HG02938 (cell line): ENCODE results near the gene VPREB1.
"Not testable (repeated sequence)": the region's sequence is repeated elsewhere in the genome, so short reads cannot be mapped to it uniquely, and the experiment has no call there.

Experiments used
- ATAC-seq: cut with Tn5 transposase; IDR thresholded peaks from one replicate; pipeline ENCODE4 v1.9.1; 2021; ENCODE audit warnings: mild to moderate bottlenecking, moderate library complexity; ENCODE audit not compliant: unreplicated experiment

The VPREB1 gene, protein sequence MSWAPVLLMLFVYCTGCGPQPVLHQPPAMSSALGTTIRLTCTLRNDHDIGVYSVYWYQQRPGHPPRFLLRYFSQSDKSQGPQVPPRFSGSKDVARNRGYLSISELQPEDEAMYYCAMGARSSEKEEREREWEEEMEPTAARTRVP

DNA sequence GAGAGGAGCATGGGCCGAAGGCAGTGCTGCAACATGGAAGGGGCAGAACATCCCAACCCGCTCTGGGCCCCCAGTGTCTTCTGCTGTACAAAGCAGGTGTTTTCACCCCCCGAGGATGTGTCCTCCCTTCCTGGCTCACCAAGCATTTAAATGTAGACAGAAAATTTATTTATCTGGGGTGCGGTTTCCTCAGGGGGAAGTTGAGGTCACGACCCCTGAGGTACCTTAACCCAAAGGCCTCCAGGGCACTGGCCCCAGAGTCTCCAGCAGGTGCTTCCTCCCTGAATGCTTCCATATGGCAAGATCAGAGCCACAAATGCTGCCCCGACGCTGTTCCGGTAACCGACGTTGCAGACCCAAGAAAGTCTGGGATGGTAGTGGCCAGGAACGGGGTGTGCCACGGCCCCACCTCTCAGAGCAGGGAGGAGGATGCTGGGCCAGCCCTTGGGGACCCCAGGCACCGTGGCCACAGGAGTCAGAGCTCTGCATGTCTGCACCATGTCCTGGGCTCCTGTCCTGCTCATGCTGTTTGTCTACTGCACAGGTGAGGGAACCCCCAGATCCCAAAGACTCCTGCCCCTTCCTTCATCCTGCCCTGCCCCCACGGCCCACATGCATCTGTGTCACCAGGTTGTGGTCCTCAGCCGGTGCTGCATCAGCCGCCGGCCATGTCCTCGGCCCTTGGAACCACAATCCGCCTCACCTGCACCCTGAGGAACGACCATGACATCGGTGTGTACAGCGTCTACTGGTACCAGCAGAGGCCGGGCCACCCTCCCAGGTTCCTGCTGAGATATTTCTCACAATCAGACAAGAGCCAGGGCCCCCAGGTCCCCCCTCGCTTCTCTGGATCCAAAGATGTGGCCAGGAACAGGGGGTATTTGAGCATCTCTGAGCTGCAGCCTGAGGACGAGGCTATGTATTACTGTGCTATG is at the start of gene VPREB1:
Gene VPREB1, plus strand, starts transcription at position 471 of the 935 bp plus-strand sequence. Its CDS starts 28 bp downstream, at position 499.
- ATAC-seq: no peak

DNA sequence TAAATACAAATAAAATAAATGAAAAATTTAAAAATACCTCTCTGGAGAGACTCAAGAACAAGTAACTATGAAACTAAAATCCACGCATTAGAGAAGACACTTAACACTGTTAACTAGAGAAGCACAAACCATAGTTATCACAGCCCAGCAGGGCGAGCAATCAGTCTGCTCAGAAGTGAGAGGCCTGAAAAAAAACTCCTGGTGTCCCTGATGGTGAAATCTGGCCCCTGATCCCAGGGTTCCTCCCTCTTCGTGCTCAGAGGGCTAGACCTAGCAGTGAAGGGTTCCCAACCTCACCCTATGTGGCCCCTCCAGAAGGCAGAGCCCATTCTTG is 49.7 kb upstream of the VPREB1 start:
- ATAC-seq: no peak

- peak; percentile 52 for ATAC-seq
Observed at GRCh38 chr22:22195265-22196017, 49.1 kb upstream of the VPREB1 start.

GRCh38 chr22:22196018-22196533 is 48.5 kb upstream of the VPREB1 start:
- peak; percentile 82 for ATAC-seq

- ATAC-seq: no peak
Observed at GRCh38 chr22:22196833-22197477, 47.6 kb upstream of the VPREB1 start.

GRCh38 chr22:22197993-22198402 is 46.6 kb upstream of the VPREB1 start:
- ATAC-seq: no peak

- no peak for ATAC-seq
Observed at GRCh38 chr22:22198751-22199150, 45.8 kb upstream of the VPREB1 start.

DNA sequence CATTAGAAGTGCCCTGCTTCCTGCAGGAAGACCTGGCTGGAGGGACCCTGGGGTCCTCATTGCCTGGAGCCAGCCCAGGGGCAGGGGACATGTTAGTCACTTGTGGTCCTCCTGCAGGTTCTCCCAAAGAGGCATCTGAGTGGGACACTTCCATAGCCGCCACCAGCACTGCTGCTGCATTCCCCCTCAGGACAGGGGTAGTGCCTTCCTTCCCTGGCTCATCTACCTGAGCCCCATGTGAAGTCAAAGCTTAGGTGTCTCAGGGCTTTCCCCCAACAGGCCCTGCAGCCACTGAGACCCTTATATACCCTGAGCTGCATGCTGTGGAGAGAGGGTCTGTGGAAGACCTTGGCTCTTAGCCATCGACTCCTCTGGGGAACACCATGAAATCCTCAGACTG is 45.0 kb upstream of the VPREB1 start:
- no peak for ATAC-seq

DNA sequence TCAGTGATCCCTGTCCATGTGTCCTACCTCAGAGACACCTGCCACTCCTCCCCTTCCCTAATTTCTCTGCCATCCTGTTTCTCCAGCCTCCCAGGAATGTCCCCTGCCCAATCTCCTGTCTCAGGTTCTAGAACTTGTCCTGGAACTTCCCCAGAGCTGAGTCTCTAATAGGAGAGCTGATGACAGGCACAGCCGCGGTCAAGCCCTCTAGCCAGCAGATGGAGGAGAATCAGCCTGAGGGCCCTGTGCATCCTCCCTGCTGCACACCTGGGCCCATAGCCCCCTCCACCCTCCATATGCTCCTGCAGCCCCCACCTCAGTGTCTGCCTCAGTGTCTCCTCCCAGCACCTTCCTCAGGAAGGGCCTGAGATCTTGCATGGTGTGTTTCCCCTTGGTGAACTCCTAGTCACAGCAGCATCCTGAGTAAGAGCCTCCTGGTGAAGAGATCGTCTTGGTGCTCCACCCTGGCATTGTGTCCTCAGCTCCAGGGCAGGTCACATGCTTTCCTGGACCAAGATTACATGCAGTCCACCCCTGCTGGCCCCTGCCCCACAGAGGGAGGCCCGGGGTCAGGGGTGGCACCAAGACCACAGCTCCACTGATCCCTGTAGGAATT is 43.9 kb upstream of the VPREB1 start:
- ATAC-seq: no peak

- peak; percentile 48 for ATAC-seq
Observed at GRCh38 chr22:22201185-22201929, 43.2 kb upstream of the VPREB1 start.

DNA sequence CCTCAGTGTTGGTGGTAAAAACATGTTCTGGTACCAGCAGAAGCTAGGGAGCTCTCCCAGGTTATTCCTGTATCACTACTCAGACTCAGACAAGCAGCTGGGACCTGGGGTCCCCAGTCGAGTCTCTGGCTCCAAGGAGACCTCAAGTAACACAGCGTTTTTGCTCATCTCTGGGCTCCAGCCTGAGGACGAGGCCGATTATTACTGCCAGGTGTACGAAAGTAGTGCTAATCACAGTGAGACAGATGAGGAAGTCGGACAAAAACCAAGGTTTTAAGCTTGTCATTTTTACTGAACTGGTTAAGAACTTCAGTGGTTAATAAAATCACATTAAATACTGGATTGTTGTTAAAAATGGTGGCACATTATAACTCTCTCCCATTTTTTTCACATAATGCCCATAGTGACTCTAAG is 42.6 kb upstream of the VPREB1 start:
- ATAC-seq: no peak

DNA sequence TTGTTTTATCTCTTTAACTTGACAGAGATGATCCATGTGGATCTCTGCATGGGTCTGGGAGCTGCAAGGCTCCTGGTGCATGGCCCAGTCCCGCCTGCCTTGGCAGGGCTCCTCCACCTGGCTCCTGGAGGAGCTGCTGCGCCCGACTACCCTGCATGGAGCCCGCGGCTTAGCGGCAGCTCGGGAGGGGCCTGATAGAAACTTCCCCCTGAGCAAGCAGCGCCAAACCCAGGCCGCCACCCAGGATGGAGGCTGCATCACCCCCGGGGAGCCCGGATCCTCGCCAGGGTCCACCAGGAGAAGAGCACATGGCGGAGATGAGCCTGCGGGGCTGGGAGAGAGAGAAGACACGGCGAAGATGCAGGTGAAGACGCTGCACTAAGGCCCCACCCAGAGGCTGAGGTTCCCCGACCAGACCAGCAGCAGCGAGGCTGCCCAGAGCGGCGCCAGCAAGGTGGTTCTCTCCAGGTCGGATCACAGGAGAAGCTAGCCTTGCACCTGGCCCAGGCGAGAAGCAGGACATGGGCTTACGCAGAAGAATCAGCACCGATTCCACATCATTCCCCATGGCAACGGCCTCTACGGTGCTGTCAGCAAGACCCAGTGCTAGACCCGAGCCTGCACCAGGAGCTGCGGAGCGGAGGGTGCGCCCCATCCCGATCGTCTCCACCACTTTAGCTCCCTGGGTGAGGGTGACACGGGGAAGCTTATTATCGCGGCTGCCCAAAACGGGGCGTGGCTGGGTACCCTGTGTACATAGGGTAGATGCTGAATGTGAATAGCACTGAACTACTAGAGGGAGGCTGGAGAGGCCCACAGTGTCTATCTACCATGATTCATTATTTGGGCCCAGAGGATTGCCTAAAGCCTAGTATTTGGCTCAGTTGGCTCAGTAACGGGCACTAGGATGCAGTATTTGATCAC is 41.3 kb upstream of the VPREB1 start:
- no peak for ATAC-seq

GRCh38 chr22:22207845-22208564 is 36.6 kb upstream of the VPREB1 start:
- ATAC-seq: no peak

DNA sequence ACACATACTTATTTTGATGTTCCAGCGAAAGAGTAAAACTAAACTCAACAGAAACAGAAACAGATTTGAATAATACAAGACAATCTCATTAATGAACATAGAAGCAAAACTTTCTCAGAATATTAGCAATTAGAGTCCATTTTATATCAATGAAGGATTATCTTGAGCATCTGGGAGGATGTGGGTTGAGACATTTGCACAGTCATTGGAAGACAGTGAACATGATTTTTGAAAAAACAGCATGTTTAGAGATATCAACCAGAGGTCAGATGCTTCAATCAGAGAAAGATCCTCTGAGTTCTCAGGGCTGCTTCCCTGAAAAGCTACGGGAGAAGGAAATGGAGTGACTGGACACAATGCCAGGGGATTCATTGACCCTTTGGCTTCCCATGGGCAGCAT is 35.9 kb upstream of the VPREB1 start:
- no peak for ATAC-seq

DNA sequence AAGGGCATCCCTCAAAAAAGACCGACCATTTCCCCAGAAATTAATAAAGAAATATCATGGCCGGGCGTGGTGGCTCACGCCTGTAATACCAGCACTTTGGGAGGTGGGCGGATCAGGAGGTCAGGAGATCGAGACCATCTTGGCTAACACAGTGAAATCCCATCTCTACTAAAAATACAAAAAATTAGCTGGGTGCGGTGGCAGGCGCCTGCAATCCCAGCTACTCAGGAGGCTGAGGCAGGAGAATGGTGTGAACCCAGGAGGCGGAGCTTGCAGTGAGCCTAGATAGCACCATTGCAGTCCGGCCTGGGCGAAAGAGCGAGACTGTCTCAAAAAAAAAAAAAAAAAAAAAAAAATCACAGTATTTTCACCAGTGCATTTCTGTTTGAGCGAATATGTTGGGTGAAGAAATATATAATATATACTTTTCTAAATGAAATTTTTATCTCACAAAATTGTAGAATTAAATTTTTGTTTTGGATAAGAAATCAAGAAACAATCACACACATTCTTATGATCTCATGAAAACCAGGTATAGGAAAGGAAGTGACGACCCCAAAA is 35.4 kb upstream of the VPREB1 start:
- not testable (repeated sequence) for ATAC-seq

DNA sequence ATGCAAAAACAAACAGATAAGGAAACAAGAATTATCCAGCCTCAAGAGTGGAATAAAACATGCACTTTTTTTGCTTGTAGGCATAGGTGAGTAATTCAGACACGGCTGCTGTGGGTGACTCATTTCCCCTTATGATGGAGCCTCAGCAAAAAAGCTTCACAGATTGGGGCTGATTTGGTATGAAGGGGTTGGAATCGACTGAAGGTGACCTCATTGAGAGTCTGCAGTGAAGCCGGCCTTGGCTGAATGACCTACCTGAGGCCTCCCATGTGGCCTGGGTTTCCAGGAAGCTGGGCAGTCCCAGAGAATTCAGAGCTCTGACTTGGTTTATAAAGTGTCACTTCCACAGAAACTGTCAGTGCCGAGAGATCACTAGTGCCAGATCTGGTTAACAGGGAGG is 34.2 kb upstream of the VPREB1 start:
- ATAC-seq: no peak

GRCh38 chr22:22210889-22211833 is 33.4 kb upstream of the VPREB1 start:
- ATAC-seq: no peak
